Right ventricle myocardium inferior (tissue), 1 donor: ENCODE data around the gene KIAA1958. TPM values are rescaled to one million over a fixed set of nuclear protein-coding genes. Genes with fewer than 3 reads are reported as not detected.
A peak's percentile ranks its signal among the peaks of the same experiment; 100 is the strongest.
"Not testable (repeated sequence)": the region's sequence is repeated elsewhere in the genome, so short reads cannot be mapped to it uniquely, and the experiment has no call there.

Experiments used
- ATAC-seq: fragments of 200-7000 bp; cut with Tn5 transposase; one replicate; pipeline ENCODE4 v1.9.1; 2020; ENCODE audit warnings: mild to moderate bottlenecking, moderate library complexity
- DNase-seq: peaks from one replicate; pipeline ENCODE4 v3.0.0; 2021; ENCODE audit errors: missing footprints
- intact Hi-C: fragments of 100-400 bp; cut with DNase I; formaldehyde crosslinking; loops from one replicate; pipeline ENCODE4 v1.11.0; 2022
- total RNA-seq: library from RNA; stranded (reverse); fragmentation: NEBNext Ultra II Directional; extraction: Animal tissue kit (Norgen Biotek cat#: 25700); gene quantifications from one replicate; pipeline ENCODE4 v1.2.1, GENCODE V29; 2021
- donor health status: DM: no; HTN: yes; CAD: no; lungs with severe emphysema.

KIAA1958 gene
- total RNA-seq, 1 donor from 2014 or later = 5.0 TPM

GRCh38 chr9:112512377-112512776 lies 25.8 kb downstream of the KIAA1958 start:
- intact Hi-C loops, ATAC-seq, DNase-seq: not testable (repeated sequence)

GRCh38 chr9:112516769-112517168 lies 30.1 kb downstream of the KIAA1958 start:
- ATAC-seq = no peak

GRCh38 chr9:112520069-112520468 lies 33.4 kb downstream of the KIAA1958 start:
- intact Hi-C loops = no loop called here
- DNase-seq = no peak
- ATAC-seq = no peak

More at GRCh38 chr9:112516769-112517168, 30.1 kb downstream of the KIAA1958 start:
- DNase-seq = no peak
- intact Hi-C loops = no loop called here

GRCh38 chr9:112520656-112521055 lies 34.0 kb downstream of the KIAA1958 start:
- intact Hi-C loops = no loop called here
- no peak for ATAC-seq

GRCh38 chr9:112526973-112527372 lies 40.3 kb downstream of the KIAA1958 start:
- ATAC-seq = no peak
- no peak for DNase-seq
- intact Hi-C loops = no loop called here

More at GRCh38 chr9:112520656-112521055, 34.0 kb downstream of the KIAA1958 start:
- no peak for DNase-seq

GRCh38 chr9:112527959-112528358 lies 41.3 kb downstream of the KIAA1958 start:
- DNase-seq (no peak), ATAC-seq (no peak)
- intact Hi-C loops = no loop called here

- no peak for DNase-seq
- intact Hi-C loops = no loop called here
- no peak for ATAC-seq
Observed at GRCh38 chr9:112529316-112529715, 42.7 kb downstream of the KIAA1958 start.

GRCh38 chr9:112530751-112531205 lies 44.2 kb downstream of the KIAA1958 start:
- intact Hi-C loops = no loop called here
- no peak for ATAC-seq
- DNase-seq = no peak

- ATAC-seq = peak; percentile 31
- intact Hi-C loops = no loop called here
Observed at GRCh38 chr9:112531666-112532282, 45.1 kb downstream of the KIAA1958 start.

GRCh38 chr9:112532427-112532826 lies 45.8 kb downstream of the KIAA1958 start:
- ATAC-seq (peak; percentile 91), DNase-seq (no peak)
- intact Hi-C loops = no loop called here

More at GRCh38 chr9:112531666-112532282, 45.1 kb downstream of the KIAA1958 start:
- DNase-seq = no peak

GRCh38 chr9:112533660-112534059 lies 47.0 kb downstream of the KIAA1958 start:
- ATAC-seq (no peak), DNase-seq (no peak)
- intact Hi-C loops = no loop called here

- DNase-seq (no peak), ATAC-seq (no peak)
- intact Hi-C loops = no loop called here
Observed at GRCh38 chr9:112535301-112535700, 48.7 kb downstream of the KIAA1958 start.

- ATAC-seq = no peak
- intact Hi-C loops = no loop called here
- no peak for DNase-seq
Observed at GRCh38 chr9:112535811-112536210, 49.2 kb downstream of the KIAA1958 start.

GRCh38 chr9:112537561-112537960 lies 50.9 kb downstream of the KIAA1958 start:
- no peak for DNase-seq
- intact Hi-C loops = no loop called here
- ATAC-seq = no peak

GRCh38 chr9:112540800-112541199 lies 54.2 kb downstream of the KIAA1958 start:
- no peak for DNase-seq
- no peak for ATAC-seq
- intact Hi-C loops = no loop called here

- DNase-seq (no peak), ATAC-seq (no peak)
- intact Hi-C loops = no loop called here
Observed at GRCh38 chr9:112541685-112542084, 55.1 kb downstream of the KIAA1958 start.

GRCh38 chr9:112542593-112543292 lies 56.1 kb downstream of the KIAA1958 start:
- ATAC-seq (no peak), DNase-seq (no peak)
- intact Hi-C loops = no loop called here

- DNase-seq = no peak
- no peak for ATAC-seq
- intact Hi-C loops = no loop called here
Observed at GRCh38 chr9:112544477-112544876, 57.9 kb downstream of the KIAA1958 start.

GRCh38 chr9:112545237-112545636 lies 58.6 kb downstream of the KIAA1958 start:
- ATAC-seq (no peak), DNase-seq (no peak)
- intact Hi-C loops = no loop called here
